LoVo (cell line): Measurements from ENCODE around the gene ABHD4.
"Not testable (repeated sequence)": the region's sequence is repeated elsewhere in the genome, so short reads cannot be mapped to it uniquely, and the experiment has no call there.

Source experiments
- DNase-seq: peaks from one replicate; pipeline ENCODE4 v3.0.0-alpha.2; 2016; ENCODE audit warnings: low spot score

The ABHD4 gene

GRCh38 chr14:22561661-22562579 lies 36.2 kb upstream of the ABHD4 start:
- no peak for DNase-seq

DNA sequence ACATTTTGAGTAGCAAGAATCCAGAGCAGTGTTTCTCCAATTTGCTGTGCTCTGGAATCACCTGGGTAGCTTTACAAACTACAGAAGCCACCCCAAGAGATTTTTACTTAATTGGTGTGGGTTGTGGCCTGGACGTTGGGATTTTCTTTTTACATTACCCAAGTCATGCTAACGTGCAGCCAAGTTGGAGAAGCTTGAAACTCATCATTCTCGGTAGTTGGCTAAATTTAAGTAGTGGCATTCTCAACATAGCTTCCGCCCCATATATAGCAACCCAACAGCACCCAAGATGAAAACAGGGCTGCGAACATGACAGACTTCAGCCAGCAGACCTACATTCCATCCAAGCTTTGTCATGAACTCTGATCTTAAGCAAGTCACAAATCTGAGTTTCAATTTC lies 34.1 kb upstream of the ABHD4 start:
- DNase-seq = no peak

GRCh38 chr14:22564463-22564862 lies 33.6 kb upstream of the ABHD4 start:
- no peak for DNase-seq

DNA sequence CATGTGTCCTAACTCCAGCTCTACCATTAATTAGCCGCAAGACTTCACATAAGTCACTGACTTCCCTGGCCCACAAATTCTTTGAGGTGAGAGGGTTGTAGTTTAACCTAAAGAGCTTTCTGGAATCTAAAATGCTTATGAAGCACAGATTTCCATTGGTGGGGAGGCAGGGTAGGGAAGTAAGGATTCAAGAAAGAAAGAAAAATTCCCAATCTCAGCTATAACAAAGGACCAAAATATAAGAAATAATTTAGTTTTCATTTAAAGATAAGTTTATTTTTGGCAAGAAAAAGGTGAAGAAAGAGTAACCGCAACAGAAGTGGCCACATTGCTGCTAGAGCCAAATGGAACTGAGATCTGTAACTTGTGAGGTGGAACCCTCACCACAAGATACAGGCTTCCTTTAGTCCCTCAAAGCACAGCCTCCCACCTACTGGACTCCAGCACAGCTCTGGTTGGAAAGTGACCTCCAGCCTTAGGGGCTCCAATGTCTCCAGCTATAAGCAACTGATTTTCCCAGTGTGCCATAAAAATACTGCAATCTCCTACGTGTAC lies 32.6 kb upstream of the ABHD4 start:
- DNase-seq = no peak

DNA sequence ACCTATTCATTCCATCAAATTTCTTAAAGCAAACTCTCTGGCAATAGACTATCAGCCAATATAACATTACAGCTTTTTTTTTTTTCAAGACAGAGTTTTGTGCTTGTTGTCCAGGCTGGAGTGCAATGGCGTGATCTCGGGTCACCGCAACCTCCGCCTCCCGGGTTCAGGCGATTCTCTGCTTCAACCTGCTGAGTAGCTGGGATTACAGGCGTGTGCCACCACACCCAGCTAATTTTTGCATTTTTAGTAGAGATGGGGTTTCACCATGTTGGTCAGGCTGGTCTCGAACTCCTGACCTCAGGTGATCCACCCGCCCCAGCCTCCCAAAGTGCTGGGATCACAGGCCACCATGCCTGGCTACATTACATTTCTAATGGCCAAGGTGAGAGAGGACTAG lies 31.8 kb upstream of the ABHD4 start:
- DNase-seq = not testable (repeated sequence)

GRCh38 chr14:22566845-22567244 lies 31.3 kb upstream of the ABHD4 start:
- DNase-seq = no peak

- no peak for DNase-seq
Measured at GRCh38 chr14:22567437-22567836, 30.7 kb upstream of the ABHD4 start.

- no peak for DNase-seq
Measured at GRCh38 chr14:22569106-22569736, 28.9 kb upstream of the ABHD4 start.

- no peak for DNase-seq
Measured at GRCh38 chr14:22569737-22570131, 28.4 kb upstream of the ABHD4 start.

GRCh38 chr14:22570132-22570949 lies 27.8 kb upstream of the ABHD4 start:
- DNase-seq = peak; percentile 79

- no peak for DNase-seq
Measured at GRCh38 chr14:22572562-22573058, 25.5 kb upstream of the ABHD4 start.

GRCh38 chr14:22573804-22574203 lies 24.3 kb upstream of the ABHD4 start:
- DNase-seq = no peak

- DNase-seq = no peak
Measured at GRCh38 chr14:22577334-22577908, 20.7 kb upstream of the ABHD4 start.

DNA sequence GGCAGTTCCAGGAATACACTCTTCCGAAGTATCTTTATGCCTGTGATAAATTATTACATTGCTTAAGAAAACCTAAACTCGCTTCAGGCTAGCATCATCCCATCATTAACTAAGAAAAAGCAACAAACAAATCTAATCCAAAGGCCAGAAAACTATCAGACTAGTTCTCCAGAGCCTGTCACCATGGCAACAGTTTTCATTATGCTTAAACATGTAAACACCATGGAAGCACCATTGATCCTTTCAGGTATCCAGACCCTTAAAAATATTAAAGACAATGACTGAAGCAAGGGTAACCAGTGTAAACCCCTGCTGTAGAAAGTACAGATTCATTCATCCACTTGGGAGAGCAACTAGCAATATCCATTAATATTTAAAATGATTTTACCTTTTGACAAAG lies 18.9 kb upstream of the ABHD4 start:
- no peak for DNase-seq

DNA sequence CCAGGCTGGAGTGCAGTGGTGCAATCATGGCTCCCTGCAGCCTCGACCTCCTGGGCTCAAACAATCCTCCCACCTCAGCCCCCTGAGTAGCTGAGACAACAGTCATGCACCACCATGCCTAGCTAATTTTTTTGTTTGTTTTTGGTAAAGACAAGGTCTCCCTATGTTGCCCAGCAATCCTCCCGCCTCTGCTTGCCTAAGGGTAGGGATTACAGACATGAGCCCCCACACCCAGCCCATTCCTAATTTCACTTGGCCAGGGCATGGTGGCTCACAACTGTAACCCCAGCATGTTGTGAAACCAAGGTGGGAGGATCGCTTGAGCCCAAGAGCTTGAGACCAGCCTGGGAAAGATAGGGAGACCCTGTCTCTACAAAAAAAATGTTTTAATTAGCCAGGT lies 18.2 kb upstream of the ABHD4 start:
- no peak for DNase-seq

DNA sequence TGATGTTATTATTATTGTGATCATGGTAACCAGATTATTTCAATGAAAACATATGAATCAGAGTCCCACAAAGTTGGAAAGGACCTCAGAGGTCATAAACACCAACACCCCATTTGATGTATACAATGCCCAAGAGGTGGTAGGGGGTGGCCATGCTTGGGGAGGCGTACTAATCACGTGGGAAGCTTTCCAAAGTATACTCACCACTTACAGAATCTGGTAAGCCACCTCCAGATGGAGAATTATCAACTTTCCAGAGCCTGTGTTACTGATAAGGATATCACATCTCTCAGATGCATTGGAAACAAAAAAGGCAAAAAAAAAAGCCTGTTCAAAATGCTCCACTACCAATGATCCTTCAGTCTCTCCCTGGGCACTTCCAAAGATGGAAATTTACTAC lies 17.5 kb upstream of the ABHD4 start:
- no peak for DNase-seq

DNA sequence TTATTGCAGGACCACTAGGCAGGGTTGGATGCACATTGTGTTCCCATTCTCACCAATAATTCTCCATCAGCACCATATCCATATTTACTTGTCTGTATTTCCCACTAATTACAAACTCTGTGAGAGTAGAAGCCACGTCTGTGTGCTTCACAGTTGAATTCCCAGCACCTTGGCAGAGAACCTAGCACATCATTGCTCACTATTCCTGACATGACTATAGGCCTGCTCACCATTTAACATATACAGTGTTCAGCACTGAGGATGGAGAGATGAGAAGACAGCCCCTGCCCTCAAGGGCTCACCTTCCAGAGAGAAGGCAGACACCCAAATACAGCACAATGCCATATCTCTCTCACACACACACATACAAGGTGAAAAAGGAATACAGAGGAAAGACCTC lies 14.1 kb upstream of the ABHD4 start:
- no peak for DNase-seq

- DNase-seq = no peak
Measured at GRCh38 chr14:22587247-22587646, 10.9 kb upstream of the ABHD4 start.

DNA sequence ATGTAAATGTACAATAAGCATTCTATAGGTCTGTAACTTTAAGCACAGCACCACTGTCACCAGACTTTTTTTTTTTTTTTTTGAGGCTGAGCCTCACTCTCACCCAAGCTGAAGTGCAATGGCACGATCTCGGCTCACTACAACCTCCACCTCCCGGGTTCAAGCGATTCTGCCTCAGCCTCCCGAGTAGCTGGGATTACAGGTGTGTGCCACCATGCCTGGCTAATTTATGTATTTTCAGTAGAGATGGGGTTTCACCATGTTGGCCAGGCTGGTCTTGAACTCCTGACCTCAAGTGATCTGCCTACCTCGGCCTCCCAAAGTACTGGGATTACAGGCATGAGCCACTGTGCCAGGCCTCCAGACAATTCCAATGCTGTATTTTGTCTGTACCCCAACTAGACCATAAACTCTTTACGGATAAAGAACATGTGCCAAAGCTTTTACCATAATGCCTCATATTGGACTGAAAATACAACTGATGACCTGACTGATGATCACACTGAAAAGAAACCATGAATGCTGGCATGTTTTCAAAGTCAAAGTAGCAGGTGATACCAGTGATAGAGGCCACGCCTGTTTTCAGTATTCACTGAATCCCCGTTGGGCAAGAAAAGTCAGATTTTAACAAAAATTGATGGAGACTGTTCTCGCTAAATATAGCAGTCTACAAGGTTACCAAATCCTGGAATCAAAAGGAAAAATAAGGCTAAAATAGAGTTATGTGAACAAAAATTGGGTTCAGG lies 10.2 kb upstream of the ABHD4 start:
- DNase-seq = peak; percentile 16

DNA sequence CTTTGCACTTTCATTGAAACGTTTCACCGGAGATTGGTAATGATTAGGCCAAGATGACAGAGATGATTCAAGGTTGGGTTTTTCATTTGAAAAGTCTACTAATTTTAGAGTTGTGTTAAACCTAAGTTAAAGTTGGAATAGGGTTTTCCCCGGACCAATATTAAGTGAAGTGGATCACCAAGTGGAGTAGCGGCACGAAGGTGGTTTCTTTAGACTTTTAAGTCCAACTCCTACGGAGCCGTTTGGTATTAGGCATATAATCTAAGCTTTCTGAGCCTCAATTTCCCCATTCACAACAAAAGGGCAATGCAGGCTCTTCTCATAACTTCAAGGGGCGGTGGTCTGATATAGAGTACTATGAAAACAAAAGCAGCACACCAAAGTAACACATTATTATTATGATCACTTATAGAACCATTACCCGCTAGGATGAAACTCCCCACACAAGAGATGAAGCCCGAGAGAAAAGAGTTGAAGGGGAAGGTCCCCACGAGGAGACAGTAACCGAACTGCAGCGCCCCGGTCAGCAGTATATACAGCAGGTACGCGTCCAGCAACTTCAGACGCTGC lies 9.5 kb upstream of the ABHD4 start:
- DNase-seq = no peak
